ENCODE results near the gene TLK2.

DNA sequence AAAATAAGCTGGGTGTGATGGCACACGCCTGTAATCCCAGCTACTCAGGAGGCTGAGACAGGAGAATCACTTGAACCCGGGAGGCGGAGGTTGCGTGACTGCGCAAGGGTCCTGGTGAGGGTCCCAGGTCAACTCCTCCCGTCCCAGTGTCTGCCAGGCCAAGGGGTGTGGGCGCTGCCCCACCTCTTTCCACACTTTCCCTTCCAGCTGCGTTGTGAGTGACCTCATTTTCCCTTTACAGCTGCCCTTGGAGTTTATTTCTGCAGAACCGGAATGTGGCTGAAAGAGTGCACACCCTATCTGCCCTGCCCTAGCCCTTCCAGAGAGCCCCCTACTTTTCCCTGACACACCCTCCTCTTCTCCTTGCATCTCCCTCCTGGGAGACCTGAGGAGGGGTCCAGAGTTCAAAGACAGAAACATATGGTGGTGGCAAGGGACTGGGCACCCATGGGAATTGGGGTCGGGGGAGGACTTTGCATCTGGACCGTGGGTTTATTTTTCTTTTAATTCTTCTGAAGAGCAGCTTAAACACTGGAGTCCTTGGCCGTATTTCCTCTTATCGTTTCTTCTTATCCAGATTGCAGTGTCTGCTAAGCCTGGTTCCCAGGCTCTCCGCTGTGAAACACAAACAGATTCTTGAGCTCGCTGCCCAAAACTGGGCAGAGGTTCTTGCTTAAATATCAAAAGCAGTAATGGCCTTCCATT lies 169.8 kb downstream of the TLK2 start:
- TF ChIP-seq, protein P1, sequence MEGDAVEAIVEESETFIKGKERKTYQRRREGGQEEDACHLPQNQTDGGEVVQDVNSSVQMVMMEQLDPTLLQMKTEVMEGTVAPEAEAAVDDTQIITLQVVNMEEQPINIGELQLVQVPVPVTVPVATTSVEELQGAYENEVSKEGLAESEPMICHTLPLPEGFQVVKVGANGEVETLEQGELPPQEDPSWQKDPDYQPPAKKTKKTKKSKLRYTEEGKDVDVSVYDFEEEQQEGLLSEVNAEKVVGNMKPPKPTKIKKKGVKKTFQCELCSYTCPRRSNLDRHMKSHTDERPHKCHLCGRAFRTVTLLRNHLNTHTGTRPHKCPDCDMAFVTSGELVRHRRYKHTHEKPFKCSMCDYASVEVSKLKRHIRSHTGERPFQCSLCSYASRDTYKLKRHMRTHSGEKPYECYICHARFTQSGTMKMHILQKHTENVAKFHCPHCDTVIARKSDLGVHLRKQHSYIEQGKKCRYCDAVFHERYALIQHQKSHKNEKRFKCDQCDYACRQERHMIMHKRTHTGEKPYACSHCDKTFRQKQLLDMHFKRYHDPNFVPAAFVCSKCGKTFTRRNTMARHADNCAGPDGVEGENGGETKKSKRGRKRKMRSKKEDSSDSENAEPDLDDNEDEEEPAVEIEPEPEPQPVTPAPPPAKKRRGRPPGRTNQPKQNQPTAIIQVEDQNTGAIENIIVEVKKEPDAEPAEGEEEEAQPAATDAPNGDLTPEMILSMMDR (IDR thresholded peaks at IDR 0.05; ENCODE audit: poor library complexity, severe bottlenecking): no peak
- TF ChIP-seq TAF1 (IDR thresholded peaks at IDR 0.05; ENCODE audit: low read depth): no peak
- no peak for TF ChIP-seq EP300 (conservative IDR thresholded peaks at IDR 0.05; ENCODE audit: poor library complexity, severe bottlenecking)
- TF ChIP-seq SMC3 (conservative IDR thresholded peaks at IDR 0.05; ENCODE audit: poor library complexity): no peak
- TF ChIP-seq, protein P2, sequence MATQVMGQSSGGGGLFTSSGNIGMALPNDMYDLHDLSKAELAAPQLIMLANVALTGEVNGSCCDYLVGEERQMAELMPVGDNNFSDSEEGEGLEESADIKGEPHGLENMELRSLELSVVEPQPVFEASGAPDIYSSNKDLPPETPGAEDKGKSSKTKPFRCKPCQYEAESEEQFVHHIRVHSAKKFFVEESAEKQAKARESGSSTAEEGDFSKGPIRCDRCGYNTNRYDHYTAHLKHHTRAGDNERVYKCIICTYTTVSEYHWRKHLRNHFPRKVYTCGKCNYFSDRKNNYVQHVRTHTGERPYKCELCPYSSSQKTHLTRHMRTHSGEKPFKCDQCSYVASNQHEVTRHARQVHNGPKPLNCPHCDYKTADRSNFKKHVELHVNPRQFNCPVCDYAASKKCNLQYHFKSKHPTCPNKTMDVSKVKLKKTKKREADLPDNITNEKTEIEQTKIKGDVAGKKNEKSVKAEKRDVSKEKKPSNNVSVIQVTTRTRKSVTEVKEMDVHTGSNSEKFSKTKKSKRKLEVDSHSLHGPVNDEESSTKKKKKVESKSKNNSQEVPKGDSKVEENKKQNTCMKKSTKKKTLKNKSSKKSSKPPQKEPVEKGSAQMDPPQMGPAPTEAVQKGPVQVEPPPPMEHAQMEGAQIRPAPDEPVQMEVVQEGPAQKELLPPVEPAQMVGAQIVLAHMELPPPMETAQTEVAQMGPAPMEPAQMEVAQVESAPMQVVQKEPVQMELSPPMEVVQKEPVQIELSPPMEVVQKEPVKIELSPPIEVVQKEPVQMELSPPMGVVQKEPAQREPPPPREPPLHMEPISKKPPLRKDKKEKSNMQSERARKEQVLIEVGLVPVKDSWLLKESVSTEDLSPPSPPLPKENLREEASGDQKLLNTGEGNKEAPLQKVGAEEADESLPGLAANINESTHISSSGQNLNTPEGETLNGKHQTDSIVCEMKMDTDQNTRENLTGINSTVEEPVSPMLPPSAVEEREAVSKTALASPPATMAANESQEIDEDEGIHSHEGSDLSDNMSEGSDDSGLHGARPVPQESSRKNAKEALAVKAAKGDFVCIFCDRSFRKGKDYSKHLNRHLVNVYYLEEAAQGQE (IDR thresholded peaks at IDR 0.05; ENCODE audit: borderline replicate concordance): no peak
- TF ChIP-seq RAD21 (conservative IDR thresholded peaks at IDR 0.05): no peak
- no peak for TF ChIP-seq POLR2AphosphoS5 (IDR thresholded peaks at IDR 0.05)
- TF ChIP-seq EZH2 (IDR thresholded peaks at IDR 0.05; ENCODE audit: borderline replicate concordance, insufficient read depth, low read length, poor library complexity, severe bottlenecking): no peak

Measured in neural cell (in vitro differentiated cells).